HFFc6 (cell line): ENCODE data around the gene ITPR1. TPM values are rescaled to one million over a fixed set of nuclear protein-coding genes. Genes with fewer than 3 reads are reported as not detected.
"Not testable (repeated sequence)": the region's sequence is repeated elsewhere in the genome, so short reads cannot be mapped to it uniquely, and the experiment has no call there.

ENCODE experiments used
- DNase-seq: peaks from one replicate; pipeline ENCODE4 v3.0.0-alpha.2; 2018
- H3K27ac Mint-ChIP-seq: 2 replicates; pipeline ENCODE4 v1.8.0; 2020; ENCODE audit warnings: mild to moderate bottlenecking, mixed read lengths
- H3K27me3 Mint-ChIP-seq: 2 replicates; pipeline ENCODE4 v1.8.0; 2021; ENCODE audit warnings: mild to moderate bottlenecking, moderate library complexity, mixed read lengths; ENCODE audit not compliant: insufficient read depth
- H3K36me3 Mint-ChIP-seq: 2 replicates; pipeline ENCODE4 v1.8.0; 2021; ENCODE audit warnings: low read depth, mixed read lengths
- H3K4me1 Mint-ChIP-seq: 2 replicates; pipeline ENCODE4 v1.8.0; 2020; ENCODE audit warnings: low read depth, mixed read lengths
- H3K4me3 Mint-ChIP-seq: 2 replicates; pipeline ENCODE4 v1.8.0; 2020; ENCODE audit warnings: mild to moderate bottlenecking, moderate library complexity, mixed read lengths
- H3K9me3 Mint-ChIP-seq: 2 replicates; pipeline ENCODE4 v1.8.0; 2020; ENCODE audit warnings: mild to moderate bottlenecking, mixed read lengths
- CTCF ChIP-seq: fragments of 200-600 bp; sonication (generic); IDR thresholded peaks from 2 replicates; pipeline ENCODE4 v1.5.0; 2021; ENCODE audit warnings: antibody characterized with exemption, mild to moderate bottlenecking
- total RNA-seq, 6 experiments: library from RNA; stranded (reverse); fragmentation: NEBNext Ultra II Directional; extraction: Animal tissue kit (Norgen Biotek cat#: 25700); gene quantifications; 2 replicates in 1 of 6; 3 replicates in 5 of 6; pipeline ENCODE4 v1.2.3, GENCODE V29; 2021

The ITPR1 gene
- total RNA-seq, 6 experiments from 2014 or later, result 4.9 to 8.3 (median 6.1) TPM

GRCh38 chr3:4596612-4597011 lies 103.5 kb downstream of the ITPR1 start:
- Mint-ChIP-seq H3K4me3 (no peak overlapping the region), H3K27ac (no peak overlapping the region), H3K4me1 (no peaks in the 10 kb centered on the region), H3K36me3 (no peaks in the 10 kb centered on the region; the same call in 1 of the 2 replicates), H3K9me3 (no peaks in the 10 kb centered on the region), H3K27me3 (peaks cover 19% of the 10 kb centered on the region)
- DNase-seq, result no peak
- no peak for TF ChIP-seq CTCF

GRCh38 chr3:4597208-4597985 lies 104.2 kb downstream of the ITPR1 start:
- Mint-ChIP-seq H3K27me3 (peaks cover 19% of the 10 kb centered on the region), H3K4me3 (no peak overlapping the region), H3K4me1 (no peaks in the 10 kb centered on the region), H3K27ac (no peak overlapping the region), H3K9me3 (no peaks in the 10 kb centered on the region), H3K36me3 (no peaks in the 10 kb centered on the region)
- no peak for TF ChIP-seq CTCF
- DNase-seq, result no peak

GRCh38 chr3:4598232-4598631 lies 105.1 kb downstream of the ITPR1 start:
- H3K27ac Mint-ChIP-seq, H3K4me3 Mint-ChIP-seq, H3K9me3 Mint-ChIP-seq, DNase-seq, H3K36me3 Mint-ChIP-seq, H3K4me1 Mint-ChIP-seq: not testable (repeated sequence)
- H3K27me3 Mint-ChIP-seq, result peaks cover 18% of the 10 kb centered on the region

- no peak for DNase-seq
- H3K4me1 Mint-ChIP-seq, result no peaks in the 10 kb centered on the region
- no peaks in the 10 kb centered on the region for H3K36me3 Mint-ChIP-seq
- no peaks in the 10 kb centered on the region for H3K9me3 Mint-ChIP-seq
- H3K27me3 Mint-ChIP-seq, result peaks cover 15% of the 10 kb centered on the region
- no peak overlapping the region for H3K4me3 Mint-ChIP-seq
- no peak overlapping the region for H3K27ac Mint-ChIP-seq
- no peak for TF ChIP-seq CTCF
Observed at GRCh38 chr3:4599612-4600011, 106.5 kb downstream of the ITPR1 start.

- no peaks in the 10 kb centered on the region for H3K9me3 Mint-ChIP-seq
- H3K36me3 Mint-ChIP-seq, result no peaks in the 10 kb centered on the region
- no peak overlapping the region for H3K27ac Mint-ChIP-seq
- no peak for DNase-seq
- no peak for TF ChIP-seq CTCF
- H3K4me1 Mint-ChIP-seq, result no peaks in the 10 kb centered on the region
- H3K4me3 Mint-ChIP-seq, result no peak overlapping the region
- peaks cover 11% of the 10 kb centered on the region for H3K27me3 Mint-ChIP-seq
Observed at GRCh38 chr3:4600493-4600892, 107.3 kb downstream of the ITPR1 start.

- Mint-ChIP-seq H3K9me3 (no peaks in the 10 kb centered on the region), H3K4me1 (no peaks in the 10 kb centered on the region), H3K27me3 (peaks cover 13% of the 10 kb centered on the region), H3K4me3 (no peak overlapping the region), H3K27ac (no peak overlapping the region), H3K36me3 (no peaks in the 10 kb centered on the region)
- no peak for DNase-seq
- no peak for TF ChIP-seq CTCF
Observed at GRCh38 chr3:4601892-4602291, 108.7 kb downstream of the ITPR1 start.
